GM13977 (cell line): ENCODE data around the gene STIMATE.

Source experiments
- DNase-seq: peaks from one replicate; pipeline ENCODE4 v3.0.0; 2012; ENCODE audit warnings: low spot score
- in situ Hi-C: fragments of 300-500 bp; cut with MboI; formaldehyde crosslinking; loops from one replicate; pipeline ENCODE4 v1.12.0; 2022; ENCODE audit warnings: low sequenced_read_pairs, low pct_unique_long_range_greater_than_20kb, mixed read lengths, inconsistent platforms; ENCODE audit not compliant: unreplicated experiment
- TF ChIP-seq, protein P1 (sequence below): IDR thresholded peaks from 2 replicates; pipeline ENCODE4 v1.5.1; 2012; ENCODE audit warnings: mild to moderate bottlenecking, control low read depth; ENCODE audit not compliant: insufficient read depth; ENCODE audit errors: extremely low read depth, missing control alignments

Gene STIMATE

DNA sequence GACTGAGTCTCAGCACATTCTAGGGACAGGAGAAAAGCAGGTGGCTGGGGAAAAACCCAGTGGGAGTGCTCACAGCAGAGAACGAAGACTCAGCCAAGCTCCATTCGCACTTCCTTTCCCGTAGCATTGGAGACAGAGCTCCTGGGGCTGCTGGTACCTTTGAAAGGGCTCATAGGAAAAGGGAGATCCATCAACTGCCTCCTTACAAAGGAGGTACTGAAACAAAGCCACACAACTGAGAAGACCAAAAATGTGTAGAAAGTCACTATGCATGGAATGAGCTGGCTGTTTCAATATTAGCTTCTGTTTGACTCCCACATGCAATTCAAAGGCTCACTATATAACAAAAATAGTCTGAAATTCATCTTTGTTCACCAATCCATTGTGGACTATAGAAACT, 16.9 kb downstream of the STIMATE start:
- TF ChIP-seq, protein P1, sequence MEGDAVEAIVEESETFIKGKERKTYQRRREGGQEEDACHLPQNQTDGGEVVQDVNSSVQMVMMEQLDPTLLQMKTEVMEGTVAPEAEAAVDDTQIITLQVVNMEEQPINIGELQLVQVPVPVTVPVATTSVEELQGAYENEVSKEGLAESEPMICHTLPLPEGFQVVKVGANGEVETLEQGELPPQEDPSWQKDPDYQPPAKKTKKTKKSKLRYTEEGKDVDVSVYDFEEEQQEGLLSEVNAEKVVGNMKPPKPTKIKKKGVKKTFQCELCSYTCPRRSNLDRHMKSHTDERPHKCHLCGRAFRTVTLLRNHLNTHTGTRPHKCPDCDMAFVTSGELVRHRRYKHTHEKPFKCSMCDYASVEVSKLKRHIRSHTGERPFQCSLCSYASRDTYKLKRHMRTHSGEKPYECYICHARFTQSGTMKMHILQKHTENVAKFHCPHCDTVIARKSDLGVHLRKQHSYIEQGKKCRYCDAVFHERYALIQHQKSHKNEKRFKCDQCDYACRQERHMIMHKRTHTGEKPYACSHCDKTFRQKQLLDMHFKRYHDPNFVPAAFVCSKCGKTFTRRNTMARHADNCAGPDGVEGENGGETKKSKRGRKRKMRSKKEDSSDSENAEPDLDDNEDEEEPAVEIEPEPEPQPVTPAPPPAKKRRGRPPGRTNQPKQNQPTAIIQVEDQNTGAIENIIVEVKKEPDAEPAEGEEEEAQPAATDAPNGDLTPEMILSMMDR: no peak
- DNase-seq: peak; percentile 63
- in situ Hi-C loops: no loop called here

DNA sequence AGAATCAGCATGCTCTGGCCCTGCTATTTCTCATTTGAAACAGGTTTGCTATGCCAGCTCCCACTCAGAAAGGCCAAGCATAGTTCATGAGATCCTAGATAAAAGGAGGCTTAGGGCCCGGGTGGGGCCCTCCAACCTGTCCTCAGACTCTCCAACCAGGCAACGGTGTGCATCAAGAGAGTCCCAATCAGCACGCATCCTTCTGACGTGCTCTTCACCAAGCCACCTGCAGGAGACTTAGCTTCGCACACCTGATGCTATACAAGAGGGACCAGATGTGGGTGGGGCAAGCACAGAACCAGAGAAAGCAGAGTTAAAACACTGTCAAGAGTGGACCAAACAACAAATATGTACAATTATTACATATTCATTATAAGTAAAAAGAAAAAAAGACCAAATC, 17.3 kb downstream of the STIMATE start:
- no peak for DNase-seq
- in situ Hi-C loops: no loop called here
- TF ChIP-seq, protein P1: no peak

DNA sequence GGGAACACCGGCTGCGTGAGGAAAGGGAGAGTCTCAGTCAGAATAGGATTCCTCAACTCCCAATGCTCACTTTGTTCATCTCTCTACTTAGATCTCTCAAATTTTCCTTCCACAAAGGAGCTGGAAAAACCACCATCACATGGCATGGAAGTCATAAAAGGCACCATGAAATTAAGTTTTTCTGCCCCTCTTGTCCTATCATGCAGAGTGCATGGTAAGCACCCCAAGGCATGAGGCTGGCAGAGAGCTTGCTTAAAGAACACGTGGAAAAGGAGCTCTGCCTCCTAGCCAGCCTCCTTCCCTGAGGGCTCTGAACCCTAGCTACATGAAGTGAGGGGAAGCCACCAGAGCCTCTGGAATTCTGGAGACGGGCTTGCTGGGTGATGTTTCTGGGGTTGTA, 17.8 kb downstream of the STIMATE start:
- in situ Hi-C loops: no loop called here
- DNase-seq: no peak
- TF ChIP-seq, protein P1: no peak

DNA sequence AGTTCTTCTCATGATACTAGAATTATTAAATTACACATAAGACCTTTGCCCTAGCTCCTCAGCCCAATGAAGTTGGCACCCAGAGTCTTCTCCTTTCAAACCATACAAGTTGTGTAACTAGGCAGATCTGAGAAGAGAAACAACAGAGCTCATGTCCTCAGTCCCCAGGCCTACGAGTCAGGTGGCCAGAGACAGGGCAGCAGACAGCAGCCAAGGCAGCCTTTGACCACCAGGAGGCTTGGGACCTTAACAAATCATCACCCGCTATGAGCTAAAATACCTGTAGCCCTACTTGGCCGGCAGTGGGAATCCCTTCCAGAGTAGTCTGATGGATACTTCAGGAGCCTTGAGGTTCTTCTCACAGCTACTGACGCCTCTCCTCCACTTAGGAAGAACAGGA, 18.3 kb downstream of the STIMATE start:
- TF ChIP-seq, protein P1: no peak
- in situ Hi-C loops: no loop called here
- no peak for DNase-seq

DNA sequence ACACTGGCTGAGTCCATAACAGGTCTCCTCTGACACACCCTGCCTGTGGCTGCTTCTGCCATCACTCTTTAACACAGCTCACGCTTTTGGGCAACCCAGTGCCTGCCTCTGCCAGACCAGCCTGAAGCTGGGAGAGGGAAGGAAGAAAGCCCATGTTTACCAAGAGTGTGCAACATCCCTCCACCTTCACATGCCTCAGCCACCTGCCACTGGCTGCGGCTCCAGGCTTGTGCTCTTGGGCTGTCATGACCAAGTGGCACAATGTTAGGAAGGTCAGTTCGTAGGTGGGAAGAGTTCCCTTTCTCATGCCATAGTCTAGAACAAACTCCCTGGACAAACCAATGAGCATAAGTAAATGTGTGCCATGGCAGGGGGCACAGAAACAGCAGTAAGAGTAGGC, 20.3 kb downstream of the STIMATE start:
- TF ChIP-seq, protein P1: no peak
- in situ Hi-C loops: no loop called here
- no peak for DNase-seq

DNA sequence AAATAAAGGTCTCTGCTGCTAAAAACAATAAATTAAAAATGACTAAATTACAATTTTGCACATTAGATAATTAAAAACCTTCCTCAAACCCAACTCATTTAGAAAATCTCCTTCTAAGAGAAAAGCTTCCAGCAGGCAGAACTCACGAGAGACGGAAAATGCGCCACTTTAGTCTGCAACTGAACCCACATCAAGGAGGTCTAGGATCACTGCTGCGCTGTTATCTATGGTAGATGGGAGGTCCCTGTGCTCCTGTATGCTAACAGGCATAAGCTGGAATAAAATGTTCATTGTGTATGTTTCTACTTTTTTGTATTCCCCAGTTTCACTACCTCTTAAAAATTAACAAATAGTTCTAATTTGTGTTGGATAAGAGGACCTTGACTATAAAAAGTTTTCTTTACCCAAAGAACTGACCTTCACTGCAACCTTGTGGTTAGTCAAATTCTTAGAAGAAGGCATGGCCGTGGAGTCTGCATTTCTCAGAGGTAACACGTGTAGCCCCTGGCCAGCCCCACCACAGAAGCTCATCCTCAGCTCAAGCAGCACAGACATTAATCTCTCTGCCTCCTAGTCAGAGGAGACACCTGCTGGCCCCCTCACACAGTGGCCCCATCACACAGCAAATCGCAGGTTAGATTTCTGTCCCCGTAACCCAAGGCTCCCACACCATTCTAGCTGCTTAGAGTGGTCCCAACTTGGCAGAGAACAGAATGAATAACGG, 22.3 kb downstream of the STIMATE start:
- in situ Hi-C loops: no loop called here
- DNase-seq: no peak
- TF ChIP-seq, protein P1: no peak

DNA sequence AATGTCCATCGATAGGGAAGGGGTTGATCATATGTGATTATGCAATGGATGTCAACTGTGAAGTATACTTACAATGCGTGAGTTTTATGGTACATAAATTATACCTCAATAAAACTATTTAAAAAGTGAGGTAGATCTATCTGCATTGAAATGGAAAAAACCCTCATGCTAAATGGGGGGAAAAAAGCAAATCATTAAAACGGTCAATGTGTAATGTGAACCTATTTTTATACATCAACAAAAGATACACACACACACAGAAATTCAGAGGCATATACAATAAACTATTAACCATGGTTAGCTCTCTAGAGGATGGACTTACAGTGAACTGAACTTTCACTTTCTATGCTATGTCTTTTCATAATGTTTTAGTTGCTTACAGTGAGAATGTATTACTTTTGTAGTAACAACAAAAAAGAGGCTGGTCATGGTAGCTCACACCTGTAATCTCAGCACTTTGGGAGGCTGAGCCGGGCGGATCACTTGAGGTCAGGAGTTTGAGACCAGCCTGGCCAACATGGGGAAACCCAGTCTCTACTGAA, 23.1 kb downstream of the STIMATE start:
- in situ Hi-C loops: no loop called here
- TF ChIP-seq, protein P1: no peak
- no peak for DNase-seq
